ENCODE measurements around the gene CLIC2. TPM values are rescaled to one million over a fixed set of nuclear protein-coding genes. Genes with fewer than 3 reads are reported as not detected.

The CLIC2 gene
- total and polyA plus RNA-seq, 10 of the 15 experiments (the other 5 are each of a cell fraction or from before 2014, with no cell fraction given): 18.4 to 41.0 (median 21.1) TPM

GRCh38 chrX:155247497-155247896, 86.9 kb downstream of the CLIC2 start:
- ChIA-PET RAD21 (ENCODE audit: unreplicated experiment) (no interaction called here), CTCF (no interaction called here), SMC1A (ENCODE audit: uncharacterized antibody, unreplicated experiment) (interaction anchor here (1.3 kb wide), 1 partner anchor 12 kb away, joined by 3 read pairs; no protein-coding TSS in a partner anchor), POLR2A (no interaction called here)
- TF ChIP-seq MTA2 (IDR thresholded peaks at IDR 0.05; ENCODE audit: low read depth): no peak
- TF ChIP-seq, protein P1, sequence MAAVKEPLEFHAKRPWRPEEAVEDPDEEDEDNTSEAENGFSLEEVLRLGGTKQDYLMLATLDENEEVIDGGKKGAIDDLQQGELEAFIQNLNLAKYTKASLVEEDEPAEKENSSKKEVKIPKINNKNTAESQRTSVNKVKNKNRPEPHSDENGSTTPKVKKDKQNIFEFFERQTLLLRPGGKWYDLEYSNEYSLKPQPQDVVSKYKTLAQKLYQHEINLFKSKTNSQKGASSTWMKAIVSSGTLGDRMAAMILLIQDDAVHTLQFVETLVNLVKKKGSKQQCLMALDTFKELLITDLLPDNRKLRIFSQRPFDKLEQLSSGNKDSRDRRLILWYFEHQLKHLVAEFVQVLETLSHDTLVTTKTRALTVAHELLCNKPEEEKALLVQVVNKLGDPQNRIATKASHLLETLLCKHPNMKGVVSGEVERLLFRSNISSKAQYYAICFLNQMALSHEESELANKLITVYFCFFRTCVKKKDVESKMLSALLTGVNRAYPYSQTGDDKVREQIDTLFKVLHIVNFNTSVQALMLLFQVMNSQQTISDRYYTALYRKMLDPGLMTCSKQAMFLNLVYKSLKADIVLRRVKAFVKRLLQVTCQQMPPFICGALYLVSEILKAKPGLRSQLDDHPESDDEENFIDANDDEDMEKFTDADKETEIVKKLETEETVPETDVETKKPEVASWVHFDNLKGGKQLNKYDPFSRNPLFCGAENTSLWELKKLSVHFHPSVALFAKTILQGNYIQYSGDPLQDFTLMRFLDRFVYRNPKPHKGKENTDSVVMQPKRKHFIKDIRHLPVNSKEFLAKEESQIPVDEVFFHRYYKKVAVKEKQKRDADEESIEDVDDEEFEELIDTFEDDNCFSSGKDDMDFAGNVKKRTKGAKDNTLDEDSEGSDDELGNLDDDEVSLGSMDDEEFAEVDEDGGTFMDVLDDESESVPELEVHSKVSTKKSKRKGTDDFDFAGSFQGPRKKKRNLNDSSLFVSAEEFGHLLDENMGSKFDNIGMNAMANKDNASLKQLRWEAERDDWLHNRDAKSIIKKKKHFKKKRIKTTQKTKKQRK (IDR thresholded peaks at IDR 0.05; ENCODE audit: low read depth, low read length): no peak
- no peak for TF ChIP-seq TARDBP (IDR thresholded peaks at IDR 0.05; ENCODE audit: borderline replicate concordance)
- TF ChIP-seq WRNIP1 (IDR thresholded peaks at IDR 0.05; ENCODE audit: borderline replicate concordance, low read depth, low read length): no peak
- no peak for TF ChIP-seq RFX5 (IDR thresholded peaks at IDR 0.05; ENCODE audit: low read depth, low read length)
- no peak for TF ChIP-seq ZNF24 (IDR thresholded peaks at IDR 0.05)
- no peak for TF ChIP-seq SMARCA5 (IDR thresholded peaks at IDR 0.05)
- no peak for TF ChIP-seq CHD1 (IDR thresholded peaks at IDR 0.05; ENCODE audit: low read depth, low read length)
- H4K20me1 ChIP-seq (ENCODE audit: control insufficient read depth, insufficient read depth): no peaks in the 10 kb centered on the region
- H3K27ac ChIP-seq (ENCODE audit: control insufficient read depth, insufficient read depth): no peak overlapping the region
- no peaks in the 10 kb centered on the region for H3K4me1 ChIP-seq (ENCODE audit: control insufficient read depth, insufficient read depth, low read length)
- FAIRE-seq: no peak
- H2AFZ ChIP-seq (ENCODE audit: control insufficient read depth, low read depth, low read length): no peak overlapping the region
- intact Hi-C loops (cut with micrococcal nuclease; ENCODE audit: unreplicated experiment) (no loop called here), in situ Hi-C loops (cut with MboI) (no loop called here)
- no peaks in the 10 kb centered on the region for H3K79me2 ChIP-seq (ENCODE audit: control insufficient read depth, insufficient read depth, low read length)
- 57% methylated on average over 4 of the region's 4 CpGs for WGBS (ENCODE audit: insufficient coverage, insufficient replicate concordance, low lambda C conversion rate, missing lambda C conversion rate)
- no peaks in the 10 kb centered on the region for H3K36me3 ChIP-seq (ENCODE audit: control insufficient read depth in 2 of 2, insufficient read depth in 2 of 2, low read length in 1 of 2)
- no peak overlapping the region for H3K4me2 ChIP-seq (ENCODE audit: control insufficient read depth, insufficient read depth)
- no peak overlapping the region for H3K9ac ChIP-seq (ENCODE audit: control insufficient read depth, insufficient read depth, low read length)
- no peak for DNase-seq (ENCODE audit: low read depth, low spot score)
- no peak for ATAC-seq
- no peak overlapping the region for H3K4me3 ChIP-seq
- BruUV-seq (replicated peaks): no TSS peak
- H3K9me3 ChIP-seq (replicated peaks; ENCODE audit: control insufficient read depth, insufficient read depth, low read length): no peaks in the 10 kb centered on the region
- H3K27me3 ChIP-seq (replicated peaks in 1 of 2; ENCODE audit: control insufficient read depth in 2 of 2, insufficient read depth in 2 of 2, low read length in 1 of 2): no peaks in the 10 kb centered on the region
